ENCODE measurements around the gene LDB2. TPM values are rescaled to one million over a fixed set of nuclear protein-coding genes. Genes with fewer than 3 reads are reported as not detected.

Gene LDB2
- total RNA-seq, 2 donors from 2014 or later: not detected

- H3K4me1 Mint-ChIP-seq: no peaks in the 10 kb centered on the region
- no peak overlapping the region for H3K27ac Mint-ChIP-seq
- no peak overlapping the region for H3K4me3 Mint-ChIP-seq
- no peaks in the 10 kb centered on the region for H3K27me3 Mint-ChIP-seq
- ATAC-seq (replicated peaks): no peak
- H3K9me3 Mint-ChIP-seq: no peaks in the 10 kb centered on the region
- H3K36me3 Mint-ChIP-seq (ENCODE audit: low read depth): no peaks in the 10 kb centered on the region
Measured at GRCh38 chr4:16684935-16685334, 213.5 kb downstream of the LDB2 start.

GRCh38 chr4:16684097-16684496 is 214.3 kb downstream of the LDB2 start:
- no peaks in the 10 kb centered on the region for H3K4me1 Mint-ChIP-seq

GRCh38 chr4:16682975-16683374 is 215.5 kb downstream of the LDB2 start:
- H3K9me3 Mint-ChIP-seq: no peaks in the 10 kb centered on the region
- no peaks in the 10 kb centered on the region for H3K27me3 Mint-ChIP-seq
- H3K4me3 Mint-ChIP-seq: no peak overlapping the region
- H3K27ac Mint-ChIP-seq: no peak overlapping the region
- H3K4me1 Mint-ChIP-seq: no peaks in the 10 kb centered on the region
- no peaks in the 10 kb centered on the region for H3K36me3 Mint-ChIP-seq (ENCODE audit: low read depth)
- ATAC-seq (replicated peaks): no peak

More at GRCh38 chr4:16684097-16684496, 214.3 kb downstream of the LDB2 start:
- Mint-ChIP-seq H3K36me3 (ENCODE audit: low read depth) (no peaks in the 10 kb centered on the region), H3K27ac (no peak overlapping the region), H3K4me3 (no peak overlapping the region), H3K9me3 (no peaks in the 10 kb centered on the region), H3K27me3 (no peaks in the 10 kb centered on the region)
- ATAC-seq (replicated peaks): no peak

GRCh38 chr4:16677001-16677944 is 221.2 kb downstream of the LDB2 start:
- Mint-ChIP-seq H3K9me3 (no peaks in the 10 kb centered on the region), H3K27ac (no peak overlapping the region), H3K4me1 (no peaks in the 10 kb centered on the region), H3K36me3 (ENCODE audit: low read depth) (no peaks in the 10 kb centered on the region), H3K27me3 (no peaks in the 10 kb centered on the region), H3K4me3 (no peak overlapping the region)
- no peak for ATAC-seq (replicated peaks)

DNA sequence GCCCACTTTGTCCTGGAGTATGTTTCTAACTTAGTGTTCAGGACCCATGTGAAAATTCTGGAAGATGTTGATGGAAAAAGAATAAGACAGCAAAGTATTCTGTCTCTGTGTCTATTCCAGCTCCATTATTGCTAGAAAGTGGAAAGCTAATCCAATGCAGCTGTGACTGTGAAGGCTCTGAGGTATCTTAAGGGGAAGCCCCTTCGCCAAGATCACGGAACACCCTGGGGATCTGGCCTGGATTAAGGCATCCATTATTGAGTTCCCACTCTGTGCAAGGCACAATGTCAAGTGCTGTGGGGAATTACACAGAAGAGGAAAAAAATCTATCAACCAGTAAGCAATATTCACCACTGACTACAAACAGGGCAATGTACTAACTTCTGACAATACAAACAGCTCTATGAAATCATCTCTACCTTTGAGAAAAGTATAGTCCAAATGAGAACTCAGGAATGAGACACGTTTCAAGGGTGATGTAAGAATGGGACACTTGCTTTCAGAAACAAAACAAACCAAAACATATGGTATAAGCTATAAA is 222.1 kb downstream of the LDB2 start:
- H3K36me3 Mint-ChIP-seq (ENCODE audit: low read depth): no peaks in the 10 kb centered on the region
- no peaks in the 10 kb centered on the region for H3K27me3 Mint-ChIP-seq
- H3K9me3 Mint-ChIP-seq: no peaks in the 10 kb centered on the region
- no peaks in the 10 kb centered on the region for H3K4me1 Mint-ChIP-seq
- ATAC-seq (replicated peaks): no peak
- no peak overlapping the region for H3K4me3 Mint-ChIP-seq
- no peak overlapping the region for H3K27ac Mint-ChIP-seq

DNA sequence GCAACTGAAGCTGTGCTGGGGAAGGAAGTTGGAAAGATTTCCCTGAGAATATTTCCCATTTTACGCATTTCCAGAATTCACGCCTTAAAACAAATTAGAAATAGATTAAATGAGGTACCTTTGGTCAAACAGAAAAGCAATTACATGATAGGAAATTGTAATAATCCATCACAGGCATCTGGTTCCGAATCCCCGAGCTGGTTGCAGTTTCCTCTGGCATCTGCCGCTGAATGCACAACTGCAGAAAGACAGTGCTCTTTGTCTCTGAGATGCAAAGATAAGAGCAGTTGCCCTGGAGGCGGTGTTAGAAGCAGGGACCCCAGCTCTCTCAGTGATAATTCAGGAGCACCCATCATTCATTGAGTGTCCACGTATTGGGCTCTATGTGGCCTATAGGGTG is 224.4 kb downstream of the LDB2 start:
- H3K27me3 Mint-ChIP-seq: no peaks in the 10 kb centered on the region
- no peaks in the 10 kb centered on the region for H3K36me3 Mint-ChIP-seq (ENCODE audit: low read depth)
- H3K4me1 Mint-ChIP-seq: no peaks in the 10 kb centered on the region
- ATAC-seq (replicated peaks): no peak
- no peaks in the 10 kb centered on the region for H3K9me3 Mint-ChIP-seq
- H3K27ac Mint-ChIP-seq: no peak overlapping the region
- H3K4me3 Mint-ChIP-seq: no peak overlapping the region

GRCh38 chr4:16672421-16672820 is 226.0 kb downstream of the LDB2 start:
- no peak for ATAC-seq (replicated peaks)
- Mint-ChIP-seq H3K36me3 (ENCODE audit: low read depth) (no peaks in the 10 kb centered on the region), H3K4me1 (no peaks in the 10 kb centered on the region), H3K4me3 (no peak overlapping the region), H3K27ac (no peak overlapping the region), H3K27me3 (no peaks in the 10 kb centered on the region), H3K9me3 (no peaks in the 10 kb centered on the region)

GRCh38 chr4:16671741-16672140 is 226.7 kb downstream of the LDB2 start:
- no peaks in the 10 kb centered on the region for H3K36me3 Mint-ChIP-seq (ENCODE audit: low read depth)
- H3K4me3 Mint-ChIP-seq: no peak overlapping the region
- H3K27ac Mint-ChIP-seq: no peak overlapping the region
- H3K4me1 Mint-ChIP-seq: no peaks in the 10 kb centered on the region
- ATAC-seq (replicated peaks): no peak
- H3K27me3 Mint-ChIP-seq: no peaks in the 10 kb centered on the region
- H3K9me3 Mint-ChIP-seq: no peaks in the 10 kb centered on the region

DNA sequence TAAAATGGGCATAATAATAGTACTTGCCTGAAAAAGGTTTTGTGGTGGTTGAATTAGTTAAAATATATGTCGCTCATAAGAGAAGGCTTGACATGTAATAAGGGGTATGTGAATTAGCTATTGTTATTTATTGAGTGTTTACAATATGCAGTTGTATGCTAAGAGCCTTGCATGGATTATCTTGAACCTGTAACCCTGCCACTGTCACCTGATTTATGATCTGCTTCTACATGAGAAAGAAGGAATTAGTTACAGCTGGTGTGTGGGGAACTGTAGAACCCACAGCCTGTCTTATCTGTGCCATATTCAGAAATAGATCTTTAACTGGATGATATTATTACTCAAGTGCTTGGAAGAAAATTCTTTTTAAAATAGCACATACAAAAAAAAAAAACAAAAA is 227.7 kb downstream of the LDB2 start:
- Mint-ChIP-seq H3K27ac (no peak overlapping the region), H3K4me3 (no peak overlapping the region), H3K36me3 (ENCODE audit: low read depth) (no peaks in the 10 kb centered on the region), H3K9me3 (no peaks in the 10 kb centered on the region), H3K27me3 (no peaks in the 10 kb centered on the region), H3K4me1 (no peaks in the 10 kb centered on the region)
- no peak for ATAC-seq (replicated peaks)

DNA sequence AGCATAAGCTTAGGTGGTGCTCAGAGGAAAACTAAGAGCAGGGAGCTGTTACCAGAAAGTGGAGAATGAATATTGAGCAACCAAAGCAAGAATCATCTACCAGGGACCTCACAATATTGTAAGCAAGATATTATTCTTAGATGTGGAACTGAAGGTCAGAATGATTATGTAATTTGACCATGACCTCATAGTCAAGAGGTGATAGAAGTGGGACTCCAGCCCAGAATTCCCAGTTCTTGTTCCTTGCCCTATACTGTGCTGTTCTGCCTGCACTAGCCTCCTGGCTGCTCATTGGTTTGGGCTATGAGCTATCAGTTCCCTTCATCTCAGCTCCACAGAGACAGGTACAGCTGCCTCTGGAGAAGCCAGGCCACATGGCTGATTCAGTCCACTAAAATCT is 229.4 kb downstream of the LDB2 start:
- H3K27ac Mint-ChIP-seq: no peak overlapping the region
- no peaks in the 10 kb centered on the region for H3K27me3 Mint-ChIP-seq
- no peaks in the 10 kb centered on the region for H3K36me3 Mint-ChIP-seq (ENCODE audit: low read depth)
- no peak for ATAC-seq (replicated peaks)
- no peak overlapping the region for H3K4me3 Mint-ChIP-seq
- H3K9me3 Mint-ChIP-seq: no peaks in the 10 kb centered on the region
- no peaks in the 10 kb centered on the region for H3K4me1 Mint-ChIP-seq

DNA sequence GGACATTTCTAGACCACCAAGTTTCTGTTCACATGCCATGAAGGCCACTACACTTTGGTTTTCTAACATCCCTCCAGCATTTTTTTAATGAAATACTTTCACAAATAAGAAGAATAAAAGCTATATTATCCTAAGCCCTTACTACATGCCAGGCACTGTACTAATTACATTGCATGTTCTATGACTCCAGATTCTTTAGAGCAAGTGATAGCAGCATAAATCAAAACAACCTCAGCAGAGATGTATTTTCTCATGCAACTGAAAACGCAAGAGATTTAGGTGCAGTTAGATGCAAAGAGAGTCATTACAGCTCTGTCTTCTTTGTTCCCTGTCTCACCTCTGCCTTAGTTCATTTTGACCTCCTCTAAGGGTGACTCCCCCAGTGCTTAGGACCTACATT is 230.0 kb downstream of the LDB2 start:
- H3K9me3 Mint-ChIP-seq: peaks cover 4% of the 10 kb centered on the region
- H3K27me3 Mint-ChIP-seq: no peaks in the 10 kb centered on the region
- no peak overlapping the region for H3K4me3 Mint-ChIP-seq
- ATAC-seq (replicated peaks): no peak
- H3K4me1 Mint-ChIP-seq: no peaks in the 10 kb centered on the region
- H3K27ac Mint-ChIP-seq: no peak overlapping the region
- H3K36me3 Mint-ChIP-seq (ENCODE audit: low read depth): no peaks in the 10 kb centered on the region

- H3K4me1 Mint-ChIP-seq: no peaks in the 10 kb centered on the region
- no peak overlapping the region for H3K4me3 Mint-ChIP-seq
- no peaks in the 10 kb centered on the region for H3K36me3 Mint-ChIP-seq (ENCODE audit: low read depth)
- H3K27me3 Mint-ChIP-seq: no peaks in the 10 kb centered on the region
- H3K27ac Mint-ChIP-seq: no peak overlapping the region
- peaks cover 4% of the 10 kb centered on the region for H3K9me3 Mint-ChIP-seq
- no peak for ATAC-seq (replicated peaks)
Measured at GRCh38 chr4:16667464-16667863, 231.0 kb downstream of the LDB2 start.

GRCh38 chr4:16665942-16666551 is 232.4 kb downstream of the LDB2 start:
- H3K4me3 Mint-ChIP-seq: no peak overlapping the region
- no peaks in the 10 kb centered on the region for H3K4me1 Mint-ChIP-seq
- H3K27me3 Mint-ChIP-seq: no peaks in the 10 kb centered on the region
- H3K36me3 Mint-ChIP-seq (ENCODE audit: low read depth): no peaks in the 10 kb centered on the region
- no peak overlapping the region for H3K27ac Mint-ChIP-seq
- peaks cover 4% of the 10 kb centered on the region for H3K9me3 Mint-ChIP-seq
- no peak for ATAC-seq (replicated peaks)

DNA sequence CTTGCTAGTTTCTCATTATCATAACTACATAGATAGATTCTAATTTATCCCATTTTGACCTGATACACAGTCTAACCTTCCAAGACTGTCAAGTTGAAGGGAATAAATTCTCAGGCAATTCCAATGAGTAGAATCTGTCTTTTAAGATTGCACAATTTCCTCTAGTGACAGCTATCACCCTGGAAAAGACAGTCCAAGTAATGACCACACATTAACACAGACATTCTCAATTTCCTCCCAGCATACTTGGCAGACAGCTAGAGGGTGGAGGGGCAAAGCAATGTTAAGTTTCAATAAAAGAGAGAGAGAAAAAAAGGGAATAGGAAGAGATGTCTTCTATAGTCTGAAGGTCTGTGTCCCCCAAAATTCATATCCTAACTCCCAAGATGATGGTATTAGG is 234.7 kb downstream of the LDB2 start:
- Mint-ChIP-seq H3K4me1 (no peaks in the 10 kb centered on the region), H3K27me3 (no peaks in the 10 kb centered on the region), H3K4me3 (no peak overlapping the region), H3K36me3 (ENCODE audit: low read depth) (no peaks in the 10 kb centered on the region), H3K9me3 (peaks cover 4% of the 10 kb centered on the region), H3K27ac (no peak overlapping the region)
- ATAC-seq (replicated peaks): no peak

DNA sequence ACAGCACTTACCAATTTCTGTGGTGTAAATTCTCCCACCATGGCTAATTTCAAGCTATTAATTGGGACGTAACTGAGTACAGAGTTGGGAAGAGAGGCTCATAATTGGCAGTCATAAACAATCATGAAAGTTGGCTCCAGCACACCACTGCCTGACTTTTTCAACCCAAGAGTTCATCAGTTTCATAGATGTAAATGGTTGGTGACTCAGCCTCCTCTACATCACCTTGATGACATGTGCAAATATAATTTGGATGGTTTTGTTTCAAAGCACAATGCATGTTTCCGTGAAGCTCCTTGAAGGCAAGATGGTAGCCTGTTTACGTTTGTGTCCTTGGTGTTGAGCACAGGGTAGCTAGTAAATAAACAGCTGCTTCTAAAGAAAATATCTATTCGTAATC is 235.1 kb downstream of the LDB2 start:
- H3K27ac Mint-ChIP-seq: no peak overlapping the region
- no peaks in the 10 kb centered on the region for H3K27me3 Mint-ChIP-seq
- H3K36me3 Mint-ChIP-seq (ENCODE audit: low read depth): no peaks in the 10 kb centered on the region
- H3K9me3 Mint-ChIP-seq: peaks cover 4% of the 10 kb centered on the region
- no peak overlapping the region for H3K4me3 Mint-ChIP-seq
- H3K4me1 Mint-ChIP-seq: no peaks in the 10 kb centered on the region
- ATAC-seq (replicated peaks): no peak

All from activated T-helper 17 cell treated with anti-CD3 and anti-CD28 coated beads, Interleukin-2, amount 50 U/mL, for 72 hours (primary cell).